Caco-2 (cell line): ENCODE data around the gene FBXL3. TPM values are rescaled to one million over a fixed set of nuclear protein-coding genes. Genes with fewer than 3 reads are reported as not detected.

ENCODE experiments used
- BruUV-seq: library from RNA; stranded (reverse); fragments of 400-500 nt; replicated peaks from 2 replicates; lab custom pipeline; 2021; lab: Mats Ljungman, UMichigan
- CTCF ChIA-PET: fragments of 300-600 bp; sonication (Branson Sonifier 250); formaldehyde crosslinking; loops from one replicate; lab custom pipeline; 2022; ENCODE audit warnings: antibody characterized with exemption; lab: Charles Lee
- POLR2A ChIA-PET: fragments of 300-600 bp; sonication (Branson Sonifier 250); formaldehyde crosslinking; loops from one replicate; lab custom pipeline; 2022; ENCODE audit warnings: antibody characterized with exemption; lab: Charles Lee
- DNase-seq, 2 experiments: peaks; one replicate each; pipeline versions ENCODE4 v3.0.0 to v3.0.0-alpha.2; 2020 to 2022
- H3K27me3 ChIP-seq: replicated peaks from 2 replicates; pipeline ENCODE4 v1.6.0; 2011; ENCODE audit warnings: low read length; ENCODE audit not compliant: control insufficient read depth, insufficient read depth
- H3K36me3 ChIP-seq: 2 replicates; pipeline ENCODE4 v1.5.1; 2011; ENCODE audit warnings: low read length; ENCODE audit not compliant: control insufficient read depth, insufficient read depth
- H3K4me1 ChIP-seq: fragments of 250-450 bp; sonication (Bioruptor Pico); 2 replicates; pipeline ENCODE4 v1.5.1; 2020; ENCODE audit warnings: mild to moderate bottlenecking
- H3K4me3 ChIP-seq: 2 replicates; pipeline ENCODE4 v1.5.1; 2011; ENCODE audit warnings: low read depth, mild to moderate bottlenecking, control low read depth, low read length
- H3K9me3 ChIP-seq: fragments of 250-450 bp; sonication (Bioruptor Pico); 2 replicates; pipeline ENCODE4 v1.5.1; 2020; ENCODE audit warnings: mild to moderate bottlenecking, moderate library complexity
- H3K27ac Mint-ChIP-seq: one replicate; pipeline ENCODE4 v1.8.0; 2022; ENCODE audit warnings: mixed read lengths; ENCODE audit not compliant: unreplicated experiment
- H3K27me3 Mint-ChIP-seq: one replicate; pipeline ENCODE4 v1.8.0; 2022; ENCODE audit warnings: mixed read lengths; ENCODE audit not compliant: insufficient read depth, unreplicated experiment
- H3K36me3 Mint-ChIP-seq: one replicate; pipeline ENCODE4 v1.8.0; 2022; ENCODE audit warnings: mild to moderate bottlenecking, mixed read lengths; ENCODE audit not compliant: insufficient read depth, unreplicated experiment
- H3K4me1 Mint-ChIP-seq: one replicate; pipeline ENCODE4 v1.8.0; 2022; ENCODE audit warnings: low read depth, mixed read lengths; ENCODE audit not compliant: unreplicated experiment
- H3K4me3 Mint-ChIP-seq: one replicate; pipeline ENCODE4 v1.8.0; 2022; ENCODE audit warnings: mild to moderate bottlenecking, moderate library complexity, mixed read lengths; ENCODE audit not compliant: unreplicated experiment
- H3K9me3 Mint-ChIP-seq: one replicate; pipeline ENCODE4 v1.8.0; 2022; ENCODE audit warnings: mixed read lengths; ENCODE audit not compliant: unreplicated experiment
- intact Hi-C: fragments of 100-400 bp; cut with micrococcal nuclease; formaldehyde crosslinking; loops from one replicate; pipeline ENCODE4 v1.10.0; 2022; ENCODE audit not compliant: unreplicated experiment
- total RNA-seq: library from RNA; stranded (reverse); gene quantifications from 2 replicates; pipeline ENCODE4 v1.2.3, GENCODE V29; 2022
- TF ChIP-seq, protein P1 (sequence below), 2 experiments: fragments of 200-600 bp in 1 of 2; IDR thresholded peaks; 1 replicate in 1 of 2; 2 replicates in 1 of 2; pipeline versions ENCODE4 v1.5.1 to v1.8.0; 2011 to 2022; ENCODE audit warnings: antibody characterized with exemption in 1 of 2, control low read depth in 1 of 2, inconsistent platforms in 1 of 2, low read depth in 1 of 2, low read length in 1 of 2, mild to moderate bottlenecking in 1 of 2, moderate library complexity in 1 of 2; ENCODE audit not compliant: insufficient read depth in 1 of 2, severe bottlenecking in 1 of 2, unreplicated experiment in 1 of 2

FBXL3 gene
- total RNA-seq, 1 experiment from 2014 or later, result 31.8 TPM

DNA sequence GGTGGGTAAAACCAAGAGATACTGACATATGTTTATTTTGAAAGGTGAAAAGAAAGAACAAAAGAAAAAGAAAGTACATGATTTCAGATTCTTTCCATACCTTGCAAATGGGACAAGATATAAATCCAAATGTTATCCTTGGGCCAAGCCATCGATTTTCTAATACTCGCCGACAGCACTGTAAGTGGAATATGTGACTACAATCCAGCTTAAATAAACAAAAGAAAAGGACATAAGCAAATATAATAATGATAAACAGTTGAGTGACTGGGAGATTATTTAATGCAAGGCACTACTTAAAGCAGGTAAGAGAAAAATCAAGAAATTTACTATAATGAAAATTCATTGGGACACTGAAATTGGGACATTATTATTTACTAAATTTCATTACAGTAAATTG is 29.9 kb upstream of the FBXL3 start:
- no peaks in the 10 kb centered on the region for H3K27me3 Mint-ChIP-seq
- no peaks in the 10 kb centered on the region for H3K4me1 ChIP-seq
- H3K4me1 Mint-ChIP-seq, result peaks cover 5% of the 10 kb centered on the region
- ChIA-PET CTCF (no interaction called here), POLR2A (no interaction called here)
- no peaks in the 10 kb centered on the region for H3K27me3 ChIP-seq
- BruUV-seq, result no TSS peak
- no peak overlapping the region for H3K4me3 Mint-ChIP-seq
- peaks cover 16% of the 10 kb centered on the region for H3K36me3 Mint-ChIP-seq
- intact Hi-C loops, result loop anchor here (10.0 kb wide), 1 partner anchor 418 kb away; no protein-coding TSS in a partner anchor
- no peaks in the 10 kb centered on the region; the same call in 1 of the 2 replicates for H3K36me3 ChIP-seq
- TF ChIP-seq, protein P1, sequence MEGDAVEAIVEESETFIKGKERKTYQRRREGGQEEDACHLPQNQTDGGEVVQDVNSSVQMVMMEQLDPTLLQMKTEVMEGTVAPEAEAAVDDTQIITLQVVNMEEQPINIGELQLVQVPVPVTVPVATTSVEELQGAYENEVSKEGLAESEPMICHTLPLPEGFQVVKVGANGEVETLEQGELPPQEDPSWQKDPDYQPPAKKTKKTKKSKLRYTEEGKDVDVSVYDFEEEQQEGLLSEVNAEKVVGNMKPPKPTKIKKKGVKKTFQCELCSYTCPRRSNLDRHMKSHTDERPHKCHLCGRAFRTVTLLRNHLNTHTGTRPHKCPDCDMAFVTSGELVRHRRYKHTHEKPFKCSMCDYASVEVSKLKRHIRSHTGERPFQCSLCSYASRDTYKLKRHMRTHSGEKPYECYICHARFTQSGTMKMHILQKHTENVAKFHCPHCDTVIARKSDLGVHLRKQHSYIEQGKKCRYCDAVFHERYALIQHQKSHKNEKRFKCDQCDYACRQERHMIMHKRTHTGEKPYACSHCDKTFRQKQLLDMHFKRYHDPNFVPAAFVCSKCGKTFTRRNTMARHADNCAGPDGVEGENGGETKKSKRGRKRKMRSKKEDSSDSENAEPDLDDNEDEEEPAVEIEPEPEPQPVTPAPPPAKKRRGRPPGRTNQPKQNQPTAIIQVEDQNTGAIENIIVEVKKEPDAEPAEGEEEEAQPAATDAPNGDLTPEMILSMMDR (IDR thresholded peaks at IDR 0.05; ENCODE audit: insufficient read depth in 1 of 2, low read depth in 1 of 2, low read length in 1 of 2, severe bottlenecking in 1 of 2, unreplicated experiment in 1 of 2), result no peak
- no peak for DNase-seq
- no peak overlapping the region for H3K4me3 ChIP-seq
- H3K9me3 ChIP-seq, result no peaks in the 10 kb centered on the region
- H3K27ac Mint-ChIP-seq, result no peak overlapping the region
- H3K9me3 Mint-ChIP-seq, result no peaks in the 10 kb centered on the region

- intact Hi-C loops, result loop anchor here (10.0 kb wide), 1 partner anchor 418 kb away; no protein-coding TSS in a partner anchor
- H3K9me3 Mint-ChIP-seq, result no peaks in the 10 kb centered on the region
- TF ChIP-seq, protein P1 (IDR thresholded peaks at IDR 0.05; ENCODE audit: insufficient read depth in 1 of 2, low read depth in 1 of 2, low read length in 1 of 2, severe bottlenecking in 1 of 2, unreplicated experiment in 1 of 2), result no peak
- no peak overlapping the region for H3K4me3 ChIP-seq
- no peak overlapping the region for H3K4me3 Mint-ChIP-seq
- H3K9me3 ChIP-seq, result no peaks in the 10 kb centered on the region
- CTCF ChIA-PET, result no interaction called here
- no TSS peak for BruUV-seq
- peaks cover 16% of the 10 kb centered on the region for H3K36me3 Mint-ChIP-seq
- H3K4me1 ChIP-seq, result no peaks in the 10 kb centered on the region
- no peaks in the 10 kb centered on the region for H3K27me3 Mint-ChIP-seq
- no peak overlapping the region for H3K27ac Mint-ChIP-seq
- H3K27me3 ChIP-seq, result no peaks in the 10 kb centered on the region
- POLR2A ChIA-PET, result no interaction called here
- peaks cover 5% of the 10 kb centered on the region for H3K4me1 Mint-ChIP-seq
- no peak for DNase-seq
- no peaks in the 10 kb centered on the region; the same call in 1 of the 2 replicates for H3K36me3 ChIP-seq
These were observed 29.4 kb upstream of the FBXL3 start for GRCh38 chr13:77056382-77056781.

DNA sequence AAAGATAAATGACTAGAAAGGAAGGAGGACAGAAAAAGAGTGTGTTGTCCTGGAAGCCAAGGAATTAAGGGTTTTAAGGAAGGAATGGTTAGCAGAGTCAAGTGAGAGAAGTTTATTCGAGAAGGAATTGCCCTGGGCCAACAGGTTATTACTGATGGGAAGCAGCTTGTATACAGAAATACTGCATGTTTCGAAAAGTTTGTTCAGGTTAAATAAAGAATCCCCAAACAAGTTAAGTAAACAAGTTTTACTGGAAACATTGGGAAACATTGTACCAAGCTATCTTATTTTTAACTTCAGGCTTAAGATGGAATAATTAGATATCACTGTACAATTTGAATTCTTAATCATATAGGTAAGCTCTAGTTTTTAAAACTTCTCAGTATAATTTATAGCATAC is 28.2 kb upstream of the FBXL3 start:
- H3K4me1 ChIP-seq, result no peaks in the 10 kb centered on the region
- peaks cover 5% of the 10 kb centered on the region for H3K4me1 Mint-ChIP-seq
- intact Hi-C loops, result loop anchor here (10.0 kb wide), 1 partner anchor 420 kb away; no protein-coding TSS in a partner anchor
- H3K36me3 Mint-ChIP-seq, result peaks cover 21% of the 10 kb centered on the region
- no peaks in the 10 kb centered on the region for H3K27me3 Mint-ChIP-seq
- H3K36me3 ChIP-seq, result no peaks in the 10 kb centered on the region; the same call in 1 of the 2 replicates
- H3K9me3 ChIP-seq, result no peaks in the 10 kb centered on the region
- no peaks in the 10 kb centered on the region for H3K9me3 Mint-ChIP-seq
- no TSS peak for BruUV-seq
- POLR2A ChIA-PET, result no interaction called here
- CTCF ChIA-PET, result interaction anchor here (0.8 kb wide), 1 partner anchor 12 kb away, joined by 3 read pairs; no protein-coding TSS in a partner anchor
- H3K27ac Mint-ChIP-seq, result no peak overlapping the region
- H3K4me3 ChIP-seq, result no peak overlapping the region
- no peak for DNase-seq
- no peaks in the 10 kb centered on the region for H3K27me3 ChIP-seq
- TF ChIP-seq, protein P1 (IDR thresholded peaks at IDR 0.05; ENCODE audit: insufficient read depth in 1 of 2, low read depth in 1 of 2, low read length in 1 of 2, severe bottlenecking in 1 of 2, unreplicated experiment in 1 of 2), result no peak
- H3K4me3 Mint-ChIP-seq, result no peak overlapping the region
